Measurements from ENCODE around the gene NELL1.

Gene NELL1

GRCh38 chr11:21364866-21365624 lies 695.7 kb downstream of the NELL1 start:
- no peak for FAIRE-seq
- no peak for DNase-seq (ENCODE audit: insufficient read length, low spot score)
- no peak for TF ChIP-seq POLR2A (IDR thresholded peaks at IDR 0.05; ENCODE audit: low read depth, low read length)

- DNase-seq (ENCODE audit: insufficient read length, low spot score) (no peak), FAIRE-seq (no peak)
- TF ChIP-seq POLR2A (IDR thresholded peaks at IDR 0.05; ENCODE audit: low read depth, low read length): no peak
These were observed 700.6 kb downstream of the NELL1 start for GRCh38 chr11:21369947-21370346.

- FAIRE-seq: no peak
- no peak for TF ChIP-seq POLR2A (IDR thresholded peaks at IDR 0.05; ENCODE audit: low read depth, low read length)
- no peak for DNase-seq (ENCODE audit: insufficient read length, low spot score)
These were observed 701.7 kb downstream of the NELL1 start for GRCh38 chr11:21371044-21371443.

- FAIRE-seq: no peak
- DNase-seq (ENCODE audit: insufficient read length, low spot score): no peak
- no peak for TF ChIP-seq POLR2A (IDR thresholded peaks at IDR 0.05; ENCODE audit: low read depth, low read length)
These were observed 703.3 kb downstream of the NELL1 start for GRCh38 chr11:21372672-21373071.

- FAIRE-seq (no peak), DNase-seq (ENCODE audit: insufficient read length, low spot score) (no peak)
- TF ChIP-seq POLR2A (IDR thresholded peaks at IDR 0.05; ENCODE audit: low read depth, low read length): no peak
These were observed 705.0 kb downstream of the NELL1 start for GRCh38 chr11:21374376-21374775.

- FAIRE-seq: no peak
- DNase-seq (ENCODE audit: insufficient read length, low spot score): no peak
- no peak for TF ChIP-seq POLR2A (IDR thresholded peaks at IDR 0.05; ENCODE audit: low read depth, low read length)
These were observed 716.5 kb downstream of the NELL1 start for GRCh38 chr11:21385669-21386440.

GRCh38 chr11:21390430-21390829 lies 721.0 kb downstream of the NELL1 start:
- TF ChIP-seq POLR2A (IDR thresholded peaks at IDR 0.05; ENCODE audit: low read depth, low read length): no peak
- FAIRE-seq (no peak), DNase-seq (ENCODE audit: insufficient read length, low spot score) (no peak)

- no peak for TF ChIP-seq POLR2A (IDR thresholded peaks at IDR 0.05; ENCODE audit: low read depth, low read length)
- no peak for FAIRE-seq
- DNase-seq (ENCODE audit: insufficient read length, low spot score): no peak
These were observed 727.1 kb downstream of the NELL1 start for GRCh38 chr11:21396342-21397008.

GRCh38 chr11:21398195-21398594 lies 728.8 kb downstream of the NELL1 start:
- DNase-seq (ENCODE audit: insufficient read length, low spot score) (no peak), FAIRE-seq (no peak)
- TF ChIP-seq POLR2A (IDR thresholded peaks at IDR 0.05; ENCODE audit: low read depth, low read length): no peak

- DNase-seq (ENCODE audit: insufficient read length, low spot score) (no peak), FAIRE-seq (no peak)
- TF ChIP-seq POLR2A (IDR thresholded peaks at IDR 0.05; ENCODE audit: low read depth, low read length): no peak
These were observed 732.1 kb downstream of the NELL1 start for GRCh38 chr11:21401496-21401895.

GRCh38 chr11:21402274-21402673 lies 732.9 kb downstream of the NELL1 start:
- FAIRE-seq: no peak
- no peak for TF ChIP-seq POLR2A (IDR thresholded peaks at IDR 0.05; ENCODE audit: low read depth, low read length)

GRCh38 chr11:21403069-21403468 lies 733.7 kb downstream of the NELL1 start:
- TF ChIP-seq POLR2A (IDR thresholded peaks at IDR 0.05; ENCODE audit: low read depth, low read length): no peak
- FAIRE-seq: no peak

More at GRCh38 chr11:21402274-21402673, 732.9 kb downstream of the NELL1 start:
- no peak for DNase-seq (ENCODE audit: insufficient read length, low spot score)

GRCh38 chr11:21405422-21405821 lies 736.0 kb downstream of the NELL1 start:
- DNase-seq (ENCODE audit: insufficient read length, low spot score) (no peak), FAIRE-seq (no peak)
- TF ChIP-seq POLR2A (IDR thresholded peaks at IDR 0.05; ENCODE audit: low read depth, low read length): no peak

More at GRCh38 chr11:21403069-21403468, 733.7 kb downstream of the NELL1 start:
- DNase-seq (ENCODE audit: insufficient read length, low spot score): no peak

GRCh38 chr11:21410513-21410912 lies 741.1 kb downstream of the NELL1 start:
- FAIRE-seq (no peak), DNase-seq (ENCODE audit: insufficient read length, low spot score) (no peak)
- no peak for TF ChIP-seq POLR2A (IDR thresholded peaks at IDR 0.05; ENCODE audit: low read depth, low read length)

Measured in H54 (cell line).